ENCODE data around the gene SELENOV.

The SELENOV gene

GRCh38 chr19:39514840-39515550 is at the start of gene SELENOV:
TSS of gene SELENOV (plus strand) at chr19:39515139. CDS start at chr19:39515213, 74 bp downstream.
- Histone ChIP-seq H3K4me3 (ENCODE audit: low read length) (peak within 1 kb of the TSS; percentile 98), H3K9me3 (ENCODE audit: insufficient read depth, low read depth, low read length) (no peaks in the 10 kb centered on the region), H3K27me3 (ENCODE audit: insufficient read depth, low read length) (peaks cover 48% of the 10 kb centered on the region), H3K27ac (ENCODE audit: low read length) (peak within 1 kb of the TSS; percentile 58), H3K4me1 (ENCODE audit: insufficient read depth, low read length) (no peaks in the 10 kb centered on the region), H3K36me3 (ENCODE audit: insufficient read depth, low read depth, low read length) (no peaks in the 10 kb centered on the region), H3K9ac (ENCODE audit: low read depth, low read length) (peak within 1 kb of the TSS; percentile 92)

GRCh38 chr19:39465956-39466747 is 48.8 kb upstream of the SELENOV start:
- H3K4me3 ChIP-seq (ENCODE audit: low read length): no peak overlapping the region
- no peak overlapping the region for H3K27ac ChIP-seq (ENCODE audit: low read length)
- H3K36me3 ChIP-seq (ENCODE audit: insufficient read depth, low read depth, low read length): peaks cover 83% of the 10 kb centered on the region
- no peaks in the 10 kb centered on the region for H3K4me1 ChIP-seq (ENCODE audit: insufficient read depth, low read length)
- H3K9me3 ChIP-seq (ENCODE audit: insufficient read depth, low read depth, low read length): no peaks in the 10 kb centered on the region
- no peak overlapping the region for H3K9ac ChIP-seq (ENCODE audit: low read depth, low read length)
- H3K27me3 ChIP-seq (ENCODE audit: insufficient read depth, low read length): no peaks in the 10 kb centered on the region

- Histone ChIP-seq H3K4me1 (ENCODE audit: insufficient read depth, low read length) (no peaks in the 10 kb centered on the region), H3K36me3 (ENCODE audit: insufficient read depth, low read depth, low read length) (peaks cover 91% of the 10 kb centered on the region), H3K9ac (ENCODE audit: low read depth, low read length) (no peak overlapping the region)
These were observed 47.0 kb upstream of the SELENOV start for GRCh38 chr19:39467941-39468340.

GRCh38 chr19:39469036-39469435 is 45.9 kb upstream of the SELENOV start:
- H3K9ac ChIP-seq (ENCODE audit: low read depth, low read length): no peak overlapping the region

More at GRCh38 chr19:39467941-39468340, 47.0 kb upstream of the SELENOV start:
- Histone ChIP-seq H3K27ac (ENCODE audit: low read length) (no peak overlapping the region), H3K9me3 (ENCODE audit: insufficient read depth, low read depth, low read length) (no peaks in the 10 kb centered on the region), H3K4me3 (ENCODE audit: low read length) (no peak overlapping the region), H3K27me3 (ENCODE audit: insufficient read depth, low read length) (no peaks in the 10 kb centered on the region)

GRCh38 chr19:39469567-39469966 is 45.4 kb upstream of the SELENOV start:
- peaks cover 96% of the 10 kb centered on the region for H3K36me3 ChIP-seq (ENCODE audit: insufficient read depth, low read depth, low read length)
- no peak overlapping the region for H3K4me3 ChIP-seq (ENCODE audit: low read length)
- H3K9ac ChIP-seq (ENCODE audit: low read depth, low read length): no peak overlapping the region
- H3K27me3 ChIP-seq (ENCODE audit: insufficient read depth, low read length): no peaks in the 10 kb centered on the region
- no peaks in the 10 kb centered on the region for H3K4me1 ChIP-seq (ENCODE audit: insufficient read depth, low read length)
- no peak overlapping the region for H3K27ac ChIP-seq (ENCODE audit: low read length)
- H3K9me3 ChIP-seq (ENCODE audit: insufficient read depth, low read depth, low read length): no peaks in the 10 kb centered on the region

More at GRCh38 chr19:39469036-39469435, 45.9 kb upstream of the SELENOV start:
- Histone ChIP-seq H3K27ac (ENCODE audit: low read length) (no peak overlapping the region), H3K9me3 (ENCODE audit: insufficient read depth, low read depth, low read length) (no peaks in the 10 kb centered on the region), H3K36me3 (ENCODE audit: insufficient read depth, low read depth, low read length) (peaks cover 93% of the 10 kb centered on the region), H3K27me3 (ENCODE audit: insufficient read depth, low read length) (no peaks in the 10 kb centered on the region), H3K4me3 (ENCODE audit: low read length) (no peak overlapping the region), H3K4me1 (ENCODE audit: insufficient read depth, low read length) (no peaks in the 10 kb centered on the region)

- Histone ChIP-seq H3K27ac (ENCODE audit: low read length) (no peak overlapping the region), H3K36me3 (ENCODE audit: insufficient read depth, low read depth, low read length) (peaks cover 92% of the 10 kb centered on the region), H3K27me3 (ENCODE audit: insufficient read depth, low read length) (no peaks in the 10 kb centered on the region), H3K4me1 (ENCODE audit: insufficient read depth, low read length) (no peaks in the 10 kb centered on the region), H3K9me3 (ENCODE audit: insufficient read depth, low read depth, low read length) (no peaks in the 10 kb centered on the region), H3K4me3 (ENCODE audit: low read length) (no peak overlapping the region), H3K9ac (ENCODE audit: low read depth, low read length) (no peak overlapping the region)
These were observed 44.1 kb upstream of the SELENOV start for GRCh38 chr19:39470724-39471339.

GRCh38 chr19:39471756-39472536 is 43.0 kb upstream of the SELENOV start:
- Histone ChIP-seq H3K27me3 (ENCODE audit: insufficient read depth, low read length) (no peaks in the 10 kb centered on the region), H3K9ac (ENCODE audit: low read depth, low read length) (no peak overlapping the region), H3K9me3 (ENCODE audit: insufficient read depth, low read depth, low read length) (no peaks in the 10 kb centered on the region), H3K4me1 (ENCODE audit: insufficient read depth, low read length) (no peaks in the 10 kb centered on the region), H3K4me3 (ENCODE audit: low read length) (no peak overlapping the region), H3K27ac (ENCODE audit: low read length) (no peak overlapping the region), H3K36me3 (ENCODE audit: insufficient read depth, low read depth, low read length) (peaks cover 93% of the 10 kb centered on the region)

- Histone ChIP-seq H3K4me1 (ENCODE audit: insufficient read depth, low read length) (no peaks in the 10 kb centered on the region), H3K9ac (ENCODE audit: low read depth, low read length) (no peak overlapping the region), H3K36me3 (ENCODE audit: insufficient read depth, low read depth, low read length) (peaks cover 86% of the 10 kb centered on the region), H3K9me3 (ENCODE audit: insufficient read depth, low read depth, low read length) (no peaks in the 10 kb centered on the region), H3K27me3 (ENCODE audit: insufficient read depth, low read length) (no peaks in the 10 kb centered on the region), H3K27ac (ENCODE audit: low read length) (no peak overlapping the region), H3K4me3 (ENCODE audit: low read length) (no peak overlapping the region)
These were observed 42.0 kb upstream of the SELENOV start for GRCh38 chr19:39472746-39473442.

GRCh38 chr19:39473443-39473960 is 41.4 kb upstream of the SELENOV start:
- H3K27me3 ChIP-seq (ENCODE audit: insufficient read depth, low read length): no peaks in the 10 kb centered on the region
- no peak overlapping the region for H3K4me3 ChIP-seq (ENCODE audit: low read length)
- peaks cover 80% of the 10 kb centered on the region for H3K36me3 ChIP-seq (ENCODE audit: insufficient read depth, low read depth, low read length)

GRCh38 chr19:39474139-39474620 is 40.8 kb upstream of the SELENOV start:
- Histone ChIP-seq H3K4me3 (ENCODE audit: low read length) (no peak overlapping the region), H3K27me3 (ENCODE audit: insufficient read depth, low read length) (no peaks in the 10 kb centered on the region), H3K9me3 (ENCODE audit: insufficient read depth, low read depth, low read length) (no peaks in the 10 kb centered on the region), H3K27ac (ENCODE audit: low read length) (no peak overlapping the region), H3K9ac (ENCODE audit: low read depth, low read length) (no peak overlapping the region), H3K4me1 (ENCODE audit: insufficient read depth, low read length) (no peaks in the 10 kb centered on the region), H3K36me3 (ENCODE audit: insufficient read depth, low read depth, low read length) (peaks cover 73% of the 10 kb centered on the region)

More at GRCh38 chr19:39473443-39473960, 41.4 kb upstream of the SELENOV start:
- Histone ChIP-seq H3K9me3 (ENCODE audit: insufficient read depth, low read depth, low read length) (no peaks in the 10 kb centered on the region), H3K9ac (ENCODE audit: low read depth, low read length) (no peak overlapping the region), H3K4me1 (ENCODE audit: insufficient read depth, low read length) (no peaks in the 10 kb centered on the region), H3K27ac (ENCODE audit: low read length) (no peak overlapping the region)
